Forelimb muscle (tissue), 1 donor: ENCODE data around the gene GSTA4. TPM values are rescaled to one million over a fixed set of nuclear protein-coding genes. Genes with fewer than 3 reads are reported as not detected.
A peak's percentile ranks its signal among the peaks of the same experiment; 100 is the strongest.

Source experiments
- DNase-seq: peaks from one replicate; pipeline ENCODE4 v3.0.0-alpha.2; 2013; ENCODE audit warnings: low read depth
- polyA plus RNA-seq: library from polyadenylated mRNA; unstranded; fragments of 120-200 nt; gene quantifications from one replicate; pipeline ENCODE4 v1.2.1, GENCODE V29; 2013; ENCODE audit not compliant: insufficient read length

GSTA4 gene, protein sequence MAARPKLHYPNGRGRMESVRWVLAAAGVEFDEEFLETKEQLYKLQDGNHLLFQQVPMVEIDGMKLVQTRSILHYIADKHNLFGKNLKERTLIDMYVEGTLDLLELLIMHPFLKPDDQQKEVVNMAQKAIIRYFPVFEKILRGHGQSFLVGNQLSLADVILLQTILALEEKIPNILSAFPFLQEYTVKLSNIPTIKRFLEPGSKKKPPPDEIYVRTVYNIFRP
- 47.5 TPM for polyA plus RNA-seq

- peak; percentile 95 for DNase-seq
Observed at GRCh38 chr6:52995089-52995912, at the start of gene GSTA4. Gene GSTA4, minus strand, starts transcription at chr6:52995284. Its CDS starts 1,041 bp downstream, at chr6:52994243.

DNA sequence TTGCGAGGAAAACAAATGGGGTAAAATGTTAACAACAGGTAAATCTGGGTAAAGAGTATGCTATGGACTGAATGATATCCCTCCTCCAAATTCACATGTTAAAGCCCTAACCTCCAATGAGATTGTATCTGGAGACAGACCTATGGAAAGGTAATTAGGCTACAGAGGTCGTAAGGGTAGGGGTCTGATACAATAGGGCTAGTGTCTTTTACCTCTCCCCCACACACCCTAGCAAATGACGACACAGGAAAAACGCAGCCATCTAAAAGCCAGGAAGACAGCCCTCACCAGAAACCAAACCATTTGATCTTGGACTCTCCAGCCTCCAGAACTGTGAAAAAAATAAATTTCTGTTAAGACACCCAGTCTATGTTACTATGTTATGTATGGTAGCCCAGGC, 49.5 kb upstream of the GSTA4 start:
- DNase-seq, result no peak

DNA sequence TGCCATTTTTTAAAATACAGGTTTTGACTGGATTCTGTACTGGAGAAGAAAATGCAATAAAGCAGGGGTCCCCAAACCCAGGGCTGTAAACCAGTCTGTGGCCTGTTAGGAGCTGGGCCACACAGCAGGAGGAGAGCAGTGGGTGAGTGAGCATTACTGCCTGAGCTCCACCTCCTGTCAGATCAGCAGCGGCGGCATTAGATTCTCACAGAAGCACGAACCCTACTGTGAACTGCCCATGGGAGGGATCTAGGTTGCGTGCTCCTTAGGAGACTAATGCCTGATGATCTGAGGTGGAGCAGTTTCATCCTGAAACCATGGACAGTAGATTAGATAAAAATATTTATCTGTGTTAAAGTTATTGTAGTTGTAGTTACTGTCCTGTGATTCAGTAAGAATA, 49.0 kb upstream of the GSTA4 start:
- DNase-seq, result no peak

GRCh38 chr6:53043581-53043980, 48.5 kb upstream of the GSTA4 start:
- DNase-seq, result no peak

DNA sequence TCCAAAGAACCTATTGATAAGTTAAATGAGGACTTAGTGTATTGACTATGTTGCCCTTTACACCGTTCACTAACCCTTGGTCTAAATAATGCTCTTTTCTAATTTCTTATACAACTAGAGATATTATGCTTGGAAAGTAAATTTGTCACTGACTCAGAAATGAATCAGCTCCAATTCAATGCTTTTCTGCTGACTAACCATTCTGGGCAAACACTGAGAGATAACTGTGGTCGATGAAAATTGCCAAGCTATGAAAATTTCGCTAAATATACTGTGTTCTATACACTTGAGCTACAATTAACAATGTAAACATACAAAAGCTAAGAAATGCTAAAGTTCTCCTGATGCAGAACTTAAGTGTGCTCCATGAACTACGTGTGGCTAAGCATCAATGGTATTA, 47.0 kb upstream of the GSTA4 start:
- DNase-seq, result no peak

DNA sequence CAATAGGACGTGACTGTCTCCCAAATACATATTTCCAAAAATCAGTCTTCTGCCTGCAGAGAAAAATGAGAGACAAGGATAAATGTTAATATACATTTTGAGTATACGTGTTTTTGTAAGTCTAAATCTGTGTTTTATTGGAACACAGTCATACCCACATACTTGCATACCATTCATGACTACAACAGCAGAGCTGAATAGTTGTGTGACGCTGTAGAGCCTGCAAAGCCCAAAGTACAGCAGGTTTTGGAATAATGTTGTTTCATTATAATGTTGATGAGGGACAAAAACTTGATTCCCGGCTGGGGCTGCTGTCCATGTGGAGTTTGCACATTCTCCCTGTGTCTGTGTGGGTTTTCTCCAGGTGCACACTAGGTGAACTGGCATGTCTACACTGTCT, 46.3 kb upstream of the GSTA4 start:
- no peak for DNase-seq

DNA sequence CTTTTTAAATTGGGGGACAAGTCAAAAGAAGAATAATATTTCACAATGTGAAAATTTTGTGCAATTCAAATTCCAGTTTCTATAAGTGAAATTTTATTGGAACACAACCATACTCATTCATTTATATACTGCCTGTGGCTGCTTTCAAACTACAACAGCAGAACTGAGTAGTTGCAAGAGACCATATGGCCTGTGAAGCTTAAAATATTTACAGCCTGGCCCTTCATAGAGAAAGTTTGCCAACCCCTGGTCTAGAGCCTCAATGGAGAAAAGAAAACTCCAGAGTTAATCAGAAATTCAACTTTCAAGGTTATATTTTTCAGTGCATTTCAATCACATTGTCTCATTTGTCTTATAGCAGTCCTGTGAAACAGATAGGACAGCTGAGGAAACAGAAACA, 43.5 kb upstream of the GSTA4 start:
- no peak for DNase-seq

DNA sequence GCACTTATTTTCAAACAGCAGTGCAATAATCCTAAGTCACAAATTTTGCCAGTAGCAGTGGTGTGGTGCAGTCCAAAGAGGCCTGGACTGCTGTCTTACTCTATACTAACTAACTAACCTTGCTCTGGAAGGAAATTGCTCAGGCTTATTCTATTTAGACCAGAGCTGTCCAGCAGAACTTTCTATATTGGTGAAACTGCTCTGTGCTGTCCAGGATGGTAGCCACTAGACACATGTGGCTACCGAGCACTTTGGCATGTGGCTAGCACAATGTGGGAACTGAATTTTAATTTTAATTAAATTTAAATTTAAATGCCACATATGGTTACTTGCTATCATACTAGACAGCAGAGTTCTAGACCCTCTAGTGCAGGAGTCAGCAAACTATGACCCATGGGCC, 43.1 kb upstream of the GSTA4 start:
- no peak for DNase-seq

DNA sequence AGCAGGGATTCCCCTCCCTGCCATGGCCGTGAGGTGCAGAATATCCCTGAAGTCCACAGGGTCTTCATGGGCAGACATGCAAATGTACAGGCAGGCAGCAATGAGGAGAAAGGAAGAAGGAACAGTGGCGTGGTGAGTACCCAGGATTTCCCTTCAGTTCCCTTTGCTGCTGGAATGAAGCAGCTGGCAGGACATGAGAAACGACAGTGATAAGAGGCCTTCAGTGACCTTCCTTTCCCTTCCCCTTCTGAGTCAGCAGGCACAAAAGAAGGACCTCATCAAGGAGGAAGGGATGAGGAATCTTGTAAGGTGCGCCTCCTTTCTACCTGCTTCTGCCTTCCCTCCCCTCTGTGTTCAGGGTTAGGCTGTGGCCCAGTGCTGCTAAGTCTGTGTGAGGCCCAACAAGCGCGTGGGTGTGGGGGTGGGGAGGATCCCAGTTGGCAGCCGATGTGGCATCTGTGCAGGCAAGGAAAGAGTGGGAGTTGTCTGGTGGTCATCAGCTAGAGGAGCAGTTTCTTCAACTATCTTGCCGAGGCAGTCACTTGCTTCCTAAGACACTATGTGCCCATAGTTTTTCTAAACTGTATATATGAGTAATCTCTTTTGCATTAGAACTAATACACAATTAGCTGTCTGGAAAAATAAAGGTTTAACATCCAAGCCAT, 40.6 kb upstream of the GSTA4 start:
- no peak for DNase-seq

DNA sequence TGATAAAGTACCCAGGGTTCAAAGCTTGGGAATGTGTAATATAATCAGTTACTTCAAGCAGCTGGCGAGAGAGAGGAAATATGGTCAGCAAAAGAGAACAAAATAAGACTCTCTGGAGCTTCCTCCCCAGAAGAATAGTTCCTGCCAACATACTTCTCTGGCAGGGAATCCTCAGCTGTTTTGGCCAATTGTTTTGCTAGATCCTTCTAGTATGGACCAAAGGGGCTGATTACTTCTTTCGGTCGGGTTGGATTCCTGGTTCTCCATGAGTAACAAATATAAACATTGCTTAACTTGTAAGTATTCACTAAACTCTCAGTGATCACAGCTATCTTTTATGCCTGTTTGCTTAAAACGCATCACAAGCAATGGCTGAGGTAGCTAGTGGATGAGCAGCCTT, 38.7 kb upstream of the GSTA4 start:
- DNase-seq, result peak; percentile 68

GRCh38 chr6:53032849-53033248, 37.8 kb upstream of the GSTA4 start:
- peak; percentile 45 for DNase-seq

- no peak for DNase-seq
Observed at GRCh38 chr6:53031281-53031680, 36.2 kb upstream of the GSTA4 start.

DNA sequence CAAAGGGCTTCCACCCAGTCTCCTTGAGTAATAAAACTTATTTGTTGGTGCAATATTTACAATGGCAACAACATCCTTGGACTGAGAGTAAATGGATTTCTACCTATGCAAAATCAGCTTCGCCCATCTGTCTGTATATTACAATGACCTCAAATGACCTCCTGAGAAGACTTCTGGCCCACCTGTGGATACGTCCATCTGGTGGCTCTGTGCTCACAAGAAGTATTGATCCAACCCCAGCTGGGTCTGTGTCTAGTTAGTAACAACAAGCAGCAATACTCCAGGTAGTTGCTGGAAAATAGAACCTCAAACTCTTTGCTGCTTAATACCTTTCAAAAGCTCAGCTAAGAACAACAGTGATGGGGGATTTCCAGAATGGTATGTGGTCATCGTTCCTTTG, 34.7 kb upstream of the GSTA4 start:
- DNase-seq, result no peak

DNA sequence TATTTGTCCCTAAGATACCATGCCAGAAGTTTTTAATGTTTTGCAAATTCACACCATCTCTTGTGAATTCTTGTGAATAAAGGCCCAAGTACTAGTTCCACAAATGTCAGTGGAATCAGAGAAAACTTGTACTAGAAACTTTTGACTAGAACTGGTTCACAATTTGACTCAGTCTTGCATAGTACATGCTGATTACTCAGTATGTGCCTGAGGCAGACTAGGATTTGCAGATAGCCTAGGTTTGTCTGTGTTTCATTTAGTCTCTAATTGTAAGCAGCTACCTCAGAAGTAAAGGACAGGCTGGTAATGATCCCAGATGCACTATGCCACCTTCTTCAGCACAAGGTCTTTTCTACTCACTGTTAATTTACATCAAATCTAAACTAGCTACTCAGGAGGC, 34.2 kb upstream of the GSTA4 start:
- DNase-seq, result no peak

DNA sequence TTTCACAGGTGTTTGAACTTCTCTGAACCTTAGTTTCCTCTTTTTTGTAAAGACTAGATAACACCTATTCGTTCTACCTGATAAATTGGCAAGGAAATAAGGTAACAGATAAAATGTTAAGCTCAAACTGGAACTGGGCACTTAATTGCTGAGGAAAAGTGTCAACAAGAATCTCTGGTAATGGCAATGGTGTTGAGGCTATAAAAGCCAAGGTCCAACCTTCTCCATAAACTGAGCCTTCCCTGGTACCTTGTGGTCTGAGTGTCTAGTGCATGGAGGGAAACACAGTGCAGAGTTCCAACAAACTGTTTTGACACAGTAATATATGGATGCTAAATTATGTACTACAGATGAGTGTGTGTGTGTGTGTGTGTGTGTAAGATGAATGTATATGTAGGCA, 33.4 kb upstream of the GSTA4 start:
- no peak for DNase-seq

GRCh38 chr6:53027131-53027718, 32.1 kb upstream of the GSTA4 start:
- no peak for DNase-seq

DNA sequence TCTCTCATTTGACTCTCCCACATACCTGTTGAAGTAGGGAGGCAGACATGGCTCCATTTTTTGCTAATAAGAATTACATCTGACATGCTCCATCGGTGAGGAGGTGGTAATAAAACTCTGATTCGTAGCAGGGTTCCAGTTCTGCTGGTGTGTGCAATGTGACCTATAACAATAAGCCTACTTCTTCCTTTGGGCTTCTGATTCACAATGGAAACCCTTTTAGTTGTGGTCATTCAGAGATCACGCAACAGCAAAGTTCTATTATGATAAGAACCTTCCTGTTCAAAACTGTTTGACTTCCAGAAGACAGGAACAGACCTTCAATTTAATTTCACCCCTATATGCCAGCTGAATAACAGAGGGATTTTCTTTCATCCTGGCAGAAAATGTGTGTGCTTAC, 31.4 kb upstream of the GSTA4 start:
- no peak for DNase-seq

- no peak for DNase-seq
Observed at GRCh38 chr6:53023323-53023722, 28.2 kb upstream of the GSTA4 start.

DNA sequence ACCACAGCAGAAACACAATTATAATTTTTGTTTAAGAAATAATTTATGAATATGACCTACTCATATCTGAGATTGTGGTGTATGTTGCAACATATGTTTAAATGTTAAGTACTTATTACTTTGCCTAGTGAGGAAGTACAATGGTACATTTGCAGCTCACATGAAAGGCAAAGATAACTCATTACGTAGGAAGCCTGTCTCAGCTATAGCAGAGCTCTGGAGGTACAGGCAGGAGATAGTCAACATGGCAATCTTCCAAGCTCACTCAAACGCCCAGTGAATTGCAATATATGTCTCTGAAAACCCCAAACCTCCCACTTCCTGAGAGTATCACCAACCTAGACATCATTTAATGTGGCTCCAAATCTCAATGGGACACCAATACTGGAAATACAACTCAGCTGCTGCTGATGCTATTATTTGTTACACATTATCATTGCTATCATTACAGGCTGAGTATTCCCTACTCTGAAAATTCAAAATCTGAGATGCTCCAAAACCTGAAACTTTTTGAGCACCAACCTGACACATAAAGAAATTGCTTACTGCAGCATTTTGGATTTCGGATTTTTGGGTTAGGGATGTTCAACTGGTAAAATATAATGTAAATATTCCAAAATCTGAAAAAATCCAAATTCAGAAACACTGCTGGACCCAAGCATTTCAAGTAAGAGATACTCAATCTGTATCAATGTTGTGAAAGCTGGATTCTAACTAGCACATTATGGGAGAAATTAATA, 25.1 kb upstream of the GSTA4 start:
- DNase-seq, result no peak

- DNase-seq, result no peak
Observed at GRCh38 chr6:53018446-53018845, 23.4 kb upstream of the GSTA4 start.

- no peak for DNase-seq
Observed at GRCh38 chr6:53015486-53015885, 20.4 kb upstream of the GSTA4 start.

DNA sequence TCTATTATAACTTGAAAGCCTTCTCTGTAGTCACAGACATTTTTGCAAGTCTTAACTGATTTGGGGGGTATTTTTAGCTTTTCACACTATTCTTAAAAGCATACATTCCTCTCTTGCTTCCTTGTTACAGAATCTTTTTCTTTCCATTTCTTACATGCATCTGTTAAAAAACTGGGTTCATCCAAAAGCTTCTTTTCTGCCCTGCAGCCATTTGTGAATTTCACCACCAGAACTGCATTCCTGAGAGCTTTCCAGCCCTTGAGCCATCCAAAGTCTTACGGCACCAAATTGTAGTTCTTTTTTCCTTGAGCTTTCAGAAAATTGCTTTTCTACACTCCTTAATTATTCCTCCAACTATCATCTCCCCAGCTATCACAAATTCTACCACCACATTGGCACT, 19.7 kb upstream of the GSTA4 start:
- no peak for DNase-seq
